Endothelial cell of hepatic sinusoid (primary cell): ENCODE measurements around the gene SLC28A2.
"Not testable (repeated sequence)": the region's sequence is repeated elsewhere in the genome, so short reads cannot be mapped to it uniquely, and the experiment has no call there.

Source experiments
- in situ Hi-C: cut with HindIII; loops from 2 replicates; pipeline ENCODE4 v1.10.0; 2017; ENCODE audit warnings: low sequenced_read_pairs

The SLC28A2 gene

GRCh38 chr15:45262906-45263461, 10.9 kb downstream of the SLC28A2 start:
- in situ Hi-C loops, result no loop called here

- in situ Hi-C loops, result no loop called here
Observed at GRCh38 chr15:45263854-45264253, 11.8 kb downstream of the SLC28A2 start.

GRCh38 chr15:45265506-45265905, 13.5 kb downstream of the SLC28A2 start:
- in situ Hi-C loops, result no loop called here

- in situ Hi-C loops, result no loop called here
Observed at GRCh38 chr15:45268135-45268534, 16.1 kb downstream of the SLC28A2 start.

- in situ Hi-C loops, result no loop called here
Observed at GRCh38 chr15:45274636-45275380, 22.8 kb downstream of the SLC28A2 start.

- in situ Hi-C loops, result no loop called here
Observed at GRCh38 chr15:45276831-45277230, 24.8 kb downstream of the SLC28A2 start.

GRCh38 chr15:45279024-45279698, 27.1 kb downstream of the SLC28A2 start:
- in situ Hi-C loops, result no loop called here

- in situ Hi-C loops, result no loop called here
Observed at GRCh38 chr15:45285413-45285812, 33.4 kb downstream of the SLC28A2 start.

- in situ Hi-C loops, result no loop called here
Observed at GRCh38 chr15:45287390-45287956, 35.4 kb downstream of the SLC28A2 start.

GRCh38 chr15:45288947-45289346, 36.9 kb downstream of the SLC28A2 start:
- in situ Hi-C loops, result no loop called here

- in situ Hi-C loops, result no loop called here
Observed at GRCh38 chr15:45291822-45292582, 40.0 kb downstream of the SLC28A2 start.

GRCh38 chr15:45293326-45293725, 41.3 kb downstream of the SLC28A2 start:
- in situ Hi-C loops, result not testable (repeated sequence)

GRCh38 chr15:45298964-45299378, 46.9 kb downstream of the SLC28A2 start:
- in situ Hi-C loops, result not testable (repeated sequence)

GRCh38 chr15:45304711-45305110, 52.7 kb downstream of the SLC28A2 start:
- in situ Hi-C loops, result no loop called here

GRCh38 chr15:45306105-45306504, 54.1 kb downstream of the SLC28A2 start:
- in situ Hi-C loops, result no loop called here

GRCh38 chr15:45307230-45307924, 55.3 kb downstream of the SLC28A2 start:
- in situ Hi-C loops, result no loop called here

- in situ Hi-C loops, result not testable (repeated sequence)
Observed at GRCh38 chr15:45314117-45314516, 62.1 kb downstream of the SLC28A2 start.

GRCh38 chr15:45314960-45315359, 62.9 kb downstream of the SLC28A2 start:
- in situ Hi-C loops, result no loop called here

- in situ Hi-C loops, result no loop called here
Observed at GRCh38 chr15:45319472-45320214, 67.6 kb downstream of the SLC28A2 start.
